CD1c-positive myeloid dendritic cell (primary cell): ENCODE measurements around the gene KCNMA1.

Source experiments
- DNase-seq: peaks from one replicate; pipeline ENCODE4 v3.0.0-alpha.2; 2016; ENCODE audit errors: extremely low spot score

Gene KCNMA1

DNA sequence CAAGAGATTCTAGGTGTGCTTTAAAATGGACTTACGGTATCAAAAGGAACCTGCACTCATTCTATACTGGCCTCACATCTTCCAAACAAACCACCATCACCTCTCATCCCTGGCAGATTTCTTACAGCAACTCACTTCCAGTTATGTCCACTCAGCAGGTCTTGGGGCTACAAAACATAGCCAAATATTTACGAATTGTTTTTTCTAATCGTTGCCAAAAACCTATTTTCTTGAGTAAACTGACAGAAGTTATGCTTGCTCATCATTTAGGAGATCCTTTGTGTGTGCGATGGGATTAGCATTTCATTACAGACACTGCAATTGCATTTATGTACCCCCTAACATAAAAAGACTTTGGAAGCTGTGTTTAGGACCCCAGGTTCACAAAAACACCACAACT lies 2.7 kb downstream of the KCNMA1 start:
- no peak for DNase-seq

GRCh38 chr10:77633376-77633775 lies 4.2 kb downstream of the KCNMA1 start:
- no peak for DNase-seq

GRCh38 chr10:77631241-77631640 lies 6.4 kb downstream of the KCNMA1 start:
- DNase-seq: no peak

DNA sequence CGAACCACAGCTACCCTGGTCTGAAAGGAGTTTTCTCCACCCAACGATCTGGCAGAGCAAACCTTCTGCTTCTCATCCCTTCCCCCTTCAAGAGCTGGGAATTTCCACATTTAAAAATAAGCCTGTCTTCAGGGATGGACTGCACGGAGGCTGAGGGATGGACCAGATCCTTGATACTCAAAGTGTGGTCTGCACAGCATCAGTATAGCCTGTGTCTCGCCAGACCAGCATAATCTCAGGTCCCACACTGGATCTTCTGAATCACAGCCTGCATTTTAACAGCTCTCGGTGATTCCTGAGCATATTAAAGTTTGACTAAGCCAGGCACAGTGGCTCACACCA lies 7.1 kb downstream of the KCNMA1 start:
- no peak for DNase-seq

- DNase-seq: no peak
Measured at GRCh38 chr10:77629775-77630506, 7.7 kb downstream of the KCNMA1 start.

GRCh38 chr10:77628906-77629730 lies 8.5 kb downstream of the KCNMA1 start:
- no peak for DNase-seq

DNA sequence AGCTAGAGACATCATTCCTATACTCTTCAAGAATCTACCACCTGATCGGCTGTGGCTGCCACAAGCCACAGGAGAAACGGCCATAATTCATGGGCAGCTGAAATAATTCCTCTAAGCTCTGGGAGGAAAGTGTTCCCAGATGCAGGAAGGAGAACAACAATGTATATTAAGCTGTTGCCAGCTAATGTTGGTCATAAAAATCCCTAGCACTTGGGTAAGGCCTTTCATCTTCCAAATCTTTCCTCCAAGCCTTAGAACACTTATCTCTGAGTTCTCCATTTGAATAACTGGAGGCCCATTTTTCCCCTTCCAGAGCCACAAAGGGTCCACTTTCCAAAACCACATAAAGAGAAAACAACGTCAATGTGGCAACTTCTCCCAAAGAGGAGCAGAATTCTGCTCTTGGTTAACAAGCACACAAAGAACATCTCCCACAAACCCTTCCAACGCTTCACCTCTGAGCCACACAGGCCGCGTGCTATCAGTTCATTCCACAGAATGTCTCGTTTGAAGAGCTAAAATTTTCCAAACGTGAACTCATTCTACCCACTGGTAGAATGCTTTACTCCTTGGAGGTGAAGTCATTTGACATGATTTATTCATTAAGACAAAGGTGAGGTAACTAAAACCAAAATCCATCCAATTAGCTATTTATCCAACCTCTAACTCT lies 11.2 kb downstream of the KCNMA1 start:
- DNase-seq: no peak

- DNase-seq: peak; percentile 6
Measured at GRCh38 chr10:77625379-77625778, 12.2 kb downstream of the KCNMA1 start.

- peak; percentile 43 for DNase-seq
Measured at GRCh38 chr10:77622889-77623291, 14.7 kb downstream of the KCNMA1 start.

GRCh38 chr10:77620731-77621130 lies 16.9 kb downstream of the KCNMA1 start:
- DNase-seq: no peak

- no peak for DNase-seq
Measured at GRCh38 chr10:77619964-77620703, 17.5 kb downstream of the KCNMA1 start.

GRCh38 chr10:77618117-77618516 lies 19.5 kb downstream of the KCNMA1 start:
- no peak for DNase-seq

GRCh38 chr10:77616766-77617165 lies 20.8 kb downstream of the KCNMA1 start:
- DNase-seq: no peak

GRCh38 chr10:77614778-77615625 lies 22.6 kb downstream of the KCNMA1 start:
- DNase-seq: no peak

GRCh38 chr10:77613476-77614130 lies 24.0 kb downstream of the KCNMA1 start:
- no peak for DNase-seq

GRCh38 chr10:77611670-77612069 lies 25.9 kb downstream of the KCNMA1 start:
- no peak for DNase-seq

DNA sequence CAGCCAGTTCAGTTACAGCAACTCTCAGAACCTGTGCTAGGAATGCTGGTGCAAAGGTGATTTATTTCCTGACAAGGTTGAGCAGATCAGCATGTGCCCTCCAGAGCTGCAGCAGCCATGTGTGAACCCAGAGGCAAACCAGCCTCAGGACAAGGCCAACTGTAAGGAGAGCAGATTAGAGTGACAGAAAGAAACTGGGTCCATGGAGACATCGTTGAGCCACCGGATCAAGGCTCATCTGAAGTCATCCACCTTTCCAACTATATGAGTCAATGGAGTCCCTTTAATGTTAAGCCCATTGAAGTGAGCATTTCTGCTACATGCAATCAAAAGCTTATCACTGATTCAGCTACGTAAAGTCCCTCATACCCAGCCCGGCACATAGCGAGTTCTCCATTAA lies 26.4 kb downstream of the KCNMA1 start:
- no peak for DNase-seq

DNA sequence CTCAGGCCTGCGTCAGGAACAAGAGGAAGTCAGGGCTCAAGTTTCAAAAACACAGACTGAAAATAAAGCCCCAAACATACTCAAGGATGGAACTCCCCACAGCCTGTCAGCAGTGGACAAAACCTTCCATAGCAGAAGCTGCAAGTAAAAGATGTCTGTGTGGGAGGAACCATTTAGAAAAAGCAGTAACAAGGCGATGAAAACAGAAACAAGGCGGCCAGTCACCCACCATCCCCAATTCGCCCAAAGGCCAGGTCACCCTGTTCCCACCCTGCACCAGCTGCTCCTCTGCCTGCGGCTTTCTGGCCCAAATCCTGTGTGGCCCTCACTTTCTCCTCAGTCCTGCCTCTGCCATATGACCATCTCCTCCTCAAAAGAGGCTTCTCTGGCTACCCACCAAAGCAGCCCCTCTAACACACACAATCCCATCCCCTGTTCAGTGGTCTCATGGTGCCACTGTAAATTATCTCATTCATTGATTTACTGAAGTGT lies 27.8 kb downstream of the KCNMA1 start:
- no peak for DNase-seq

- DNase-seq: no peak
Measured at GRCh38 chr10:77608281-77608680, 29.3 kb downstream of the KCNMA1 start.

- DNase-seq: no peak
Measured at GRCh38 chr10:77606751-77607150, 30.9 kb downstream of the KCNMA1 start.
